Bone marrow (tissue), 2 donors: Measurements from ENCODE around the gene ARHGEF16.

Experiments used
- DNase-seq, 2 donors: peaks; one replicate each; lab custom pipeline; 2025; lab: John Stamatoyannopoulos, UW

The ARHGEF16 gene

DNA sequence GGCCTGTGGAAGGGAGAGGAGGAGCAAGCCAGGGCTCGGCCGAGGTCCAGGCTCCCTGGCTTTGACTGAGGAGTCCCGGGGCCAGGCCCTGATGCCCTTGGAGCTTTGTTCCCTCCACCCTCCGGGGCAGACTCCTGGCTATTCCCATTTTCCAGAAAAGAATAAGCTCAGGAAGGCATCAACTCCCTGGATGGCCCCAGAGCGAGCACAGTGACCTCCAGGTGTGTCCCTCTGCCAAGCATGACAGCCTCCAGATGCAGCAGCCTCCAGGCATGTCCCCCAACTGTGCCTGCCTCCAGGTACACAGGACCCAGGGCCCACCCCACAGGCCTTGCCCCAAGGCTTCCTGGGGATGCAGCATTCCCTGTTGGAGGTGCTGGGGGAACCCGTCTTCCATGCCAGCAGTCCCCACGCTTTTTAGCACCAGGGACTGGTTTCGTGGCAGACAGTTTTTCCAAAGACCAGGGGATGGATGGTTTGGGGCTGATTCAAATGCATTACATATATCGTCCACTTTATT is 15.7 kb upstream of the ARHGEF16 start:
- no peak for DNase-seq

DNA sequence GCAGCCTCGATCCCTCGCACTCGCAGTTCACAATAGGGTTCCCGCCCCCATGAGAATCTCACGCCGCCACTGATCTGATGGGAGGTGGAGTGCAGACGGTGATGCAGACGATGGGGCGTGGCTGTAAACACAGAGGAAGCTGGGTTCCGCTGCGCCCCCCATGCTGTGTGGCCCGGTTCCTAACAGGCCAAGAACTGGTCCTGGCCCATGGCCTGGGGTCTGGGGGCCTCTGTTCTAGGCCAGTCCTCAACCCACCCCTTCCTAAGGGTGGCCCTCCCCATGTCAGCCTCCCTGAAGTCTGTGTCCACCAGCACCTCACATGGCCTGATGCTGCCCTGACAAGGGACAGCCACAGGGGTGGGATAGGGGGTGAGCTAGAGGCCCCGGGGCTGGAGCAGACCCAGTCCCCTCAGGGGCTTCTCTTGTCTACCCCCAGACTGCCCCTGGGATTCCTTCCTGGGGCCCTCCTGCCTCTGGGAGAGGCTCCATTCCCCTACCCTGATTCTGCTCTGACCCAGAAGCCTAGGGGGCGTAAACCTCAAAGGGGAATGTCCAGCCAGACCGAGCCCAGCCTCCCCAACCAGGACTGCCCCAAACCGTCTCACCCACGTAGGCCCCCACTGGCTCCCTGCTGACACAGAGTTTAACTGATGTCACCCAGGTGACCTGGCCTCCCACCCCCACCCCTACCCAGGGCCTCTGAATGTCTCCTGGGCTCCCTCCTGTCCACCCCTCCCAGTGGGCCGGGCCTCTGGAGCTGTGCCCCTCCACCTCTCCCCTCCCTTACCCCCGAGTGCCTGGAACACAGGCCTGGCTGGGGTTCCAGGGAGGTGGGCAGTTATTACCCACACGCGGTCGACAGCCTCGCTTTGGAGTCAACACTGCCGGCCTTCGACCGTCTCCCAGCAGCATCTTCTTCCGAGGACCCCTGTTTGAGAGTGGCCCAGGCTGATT is 14.8 kb upstream of the ARHGEF16 start:
- no peak for DNase-seq

DNA sequence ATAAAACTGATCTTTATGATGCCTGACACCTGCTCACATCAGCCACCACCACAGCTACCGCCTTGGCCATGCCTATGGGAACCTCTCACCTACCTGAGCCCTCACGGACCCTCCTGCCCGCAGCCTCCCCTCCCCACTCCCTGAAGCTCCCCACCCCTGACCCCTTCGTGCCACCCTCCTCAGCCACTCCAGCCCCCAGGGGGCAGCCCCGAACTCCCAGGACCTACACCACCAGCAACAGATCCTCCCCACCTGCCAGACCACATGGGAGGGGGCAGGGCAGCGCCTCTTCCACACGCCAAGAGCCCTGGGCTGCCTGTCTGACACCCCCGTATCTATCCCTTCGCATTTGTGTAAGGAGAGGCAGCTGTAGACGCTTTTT is 14.2 kb upstream of the ARHGEF16 start:
- no peak for DNase-seq

DNA sequence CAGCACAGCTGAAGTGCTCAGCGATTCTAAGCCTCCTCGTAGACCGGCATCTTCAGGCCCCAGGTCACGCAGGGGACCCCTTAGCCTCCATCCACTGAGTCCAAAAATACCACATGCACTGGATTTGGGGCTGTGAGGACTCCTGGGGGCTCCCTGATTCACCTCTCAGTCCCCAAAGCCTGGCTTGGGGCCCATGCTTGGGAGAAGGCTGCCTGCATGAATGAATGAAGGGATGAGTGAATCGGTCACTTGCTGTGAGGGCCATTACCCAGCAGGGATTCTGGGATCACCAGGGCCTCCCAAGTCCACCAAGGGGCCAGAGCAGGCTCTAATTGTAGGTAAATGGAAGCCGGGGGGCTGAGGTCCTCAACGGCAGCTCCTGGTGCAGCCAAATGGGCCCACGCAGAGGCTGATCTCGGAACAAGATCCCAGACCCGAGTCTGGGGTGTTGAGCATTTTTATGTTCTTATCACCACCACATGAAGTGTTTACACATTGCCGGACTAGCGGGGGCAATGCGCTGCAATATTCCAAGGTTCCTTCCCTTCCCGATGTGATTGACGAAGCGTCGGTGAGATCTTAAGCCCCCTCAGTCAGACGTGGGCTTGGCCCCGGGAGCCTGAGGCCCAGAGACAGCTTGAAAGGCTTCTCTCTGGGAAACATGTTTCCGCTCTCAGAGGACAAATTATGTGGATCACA is 13.6 kb upstream of the ARHGEF16 start:
- DNase-seq = no peak

GRCh38 chr1:3441410-3441847 is 13.0 kb upstream of the ARHGEF16 start:
- DNase-seq = no peak

DNA sequence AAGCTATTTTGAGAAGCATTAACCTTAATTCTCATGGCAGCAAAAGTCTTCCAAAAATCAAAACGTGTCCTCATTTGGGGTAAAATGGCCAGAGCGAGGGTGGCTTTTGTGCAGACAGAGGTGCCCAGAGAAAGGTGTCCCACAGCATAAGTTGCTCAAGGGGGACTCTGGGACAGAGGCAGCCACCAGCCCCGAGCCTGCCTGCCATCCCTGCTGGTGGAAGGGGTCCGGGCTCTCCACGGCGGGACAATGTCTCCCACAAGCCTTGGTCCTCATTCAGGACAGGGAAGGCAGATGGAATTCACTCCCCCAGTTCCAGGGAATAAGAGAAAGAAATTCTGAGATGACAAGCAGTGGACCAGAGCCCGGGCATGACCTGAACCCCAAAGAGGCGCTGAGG is 12.6 kb upstream of the ARHGEF16 start:
- no peak for DNase-seq

DNA sequence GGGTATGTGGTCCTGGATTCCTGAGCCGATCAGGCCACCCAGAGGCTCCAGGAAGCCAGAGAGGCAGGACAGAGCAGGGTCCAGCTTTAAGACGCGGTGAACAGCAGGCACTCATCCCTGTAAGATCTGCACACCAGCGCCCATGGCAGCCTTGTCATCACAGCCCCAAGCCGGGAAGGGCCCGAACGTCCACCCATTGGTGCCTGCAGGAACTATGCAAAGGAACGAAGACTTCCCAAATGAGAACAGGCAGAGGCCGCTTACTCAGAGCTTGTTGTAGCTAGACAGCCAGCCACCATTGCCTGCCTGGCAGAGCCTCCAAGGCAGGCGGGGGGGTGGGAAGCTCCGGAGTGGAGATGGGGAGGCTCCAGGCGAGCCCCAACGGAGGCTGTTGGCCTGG is 12.1 kb upstream of the ARHGEF16 start:
- DNase-seq = no peak

DNA sequence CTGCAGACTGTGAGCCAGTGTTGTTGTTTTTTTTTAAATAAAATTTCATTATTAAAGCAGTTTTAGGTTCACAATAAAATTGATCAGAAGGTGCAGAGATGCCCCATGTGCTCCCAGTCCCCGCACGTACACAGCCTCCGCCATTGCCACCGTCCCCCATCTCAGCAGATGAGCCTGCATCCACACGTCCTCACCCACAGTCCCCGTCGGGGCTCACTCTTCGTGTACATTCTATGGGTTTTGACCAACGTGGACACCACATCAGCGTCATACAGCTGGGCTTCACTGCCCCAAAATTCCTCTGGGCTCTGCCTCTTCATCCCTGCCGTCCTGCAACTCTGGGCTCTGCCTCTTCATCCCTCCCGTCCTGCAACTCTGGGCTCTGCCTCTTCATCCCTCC is 11.6 kb upstream of the ARHGEF16 start:
- no peak for DNase-seq

DNA sequence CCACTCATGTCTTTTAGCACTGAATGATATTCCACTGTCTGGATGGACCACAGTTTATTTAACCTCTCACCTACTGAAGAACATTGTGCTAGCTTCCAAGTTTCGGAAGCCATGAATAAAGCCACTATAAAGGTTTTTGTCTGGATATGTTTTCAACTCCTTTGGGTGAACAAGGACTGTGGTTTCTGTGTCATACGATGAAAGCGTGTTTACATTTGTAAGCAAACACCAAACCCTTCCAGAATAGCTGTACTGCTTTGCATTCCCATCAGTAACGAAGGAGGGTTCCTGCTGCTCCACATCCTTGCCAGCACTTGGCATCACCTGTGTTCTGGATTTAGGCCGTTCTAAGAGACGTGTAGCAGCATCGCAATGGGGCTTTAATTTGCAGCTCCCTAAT is 10.7 kb upstream of the ARHGEF16 start:
- no peak for DNase-seq

DNA sequence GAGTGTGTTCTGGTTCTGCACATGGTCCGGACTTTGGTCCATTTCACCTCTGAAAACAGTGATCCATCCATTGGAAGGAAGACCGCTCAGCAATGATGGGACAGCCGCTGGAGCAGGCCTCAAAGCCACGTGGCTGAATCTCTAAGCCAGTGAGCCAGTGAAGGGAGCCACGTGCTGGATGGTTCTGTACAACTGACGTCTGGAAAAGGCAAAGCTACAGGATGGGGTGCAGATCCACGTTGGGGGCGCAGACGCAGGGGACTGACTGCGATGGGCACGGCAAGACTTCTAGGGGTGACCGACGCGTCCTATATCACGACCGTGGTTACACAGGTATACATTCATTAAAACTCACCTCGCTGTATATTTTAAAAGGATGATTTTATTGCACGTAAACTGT is 10.2 kb upstream of the ARHGEF16 start:
- DNase-seq = no peak

- DNase-seq = no peak
Measured at GRCh38 chr1:3444736-3445135, 9.7 kb upstream of the ARHGEF16 start.

GRCh38 chr1:3450202-3450863 is 4.1 kb upstream of the ARHGEF16 start:
- no peak for DNase-seq

DNA sequence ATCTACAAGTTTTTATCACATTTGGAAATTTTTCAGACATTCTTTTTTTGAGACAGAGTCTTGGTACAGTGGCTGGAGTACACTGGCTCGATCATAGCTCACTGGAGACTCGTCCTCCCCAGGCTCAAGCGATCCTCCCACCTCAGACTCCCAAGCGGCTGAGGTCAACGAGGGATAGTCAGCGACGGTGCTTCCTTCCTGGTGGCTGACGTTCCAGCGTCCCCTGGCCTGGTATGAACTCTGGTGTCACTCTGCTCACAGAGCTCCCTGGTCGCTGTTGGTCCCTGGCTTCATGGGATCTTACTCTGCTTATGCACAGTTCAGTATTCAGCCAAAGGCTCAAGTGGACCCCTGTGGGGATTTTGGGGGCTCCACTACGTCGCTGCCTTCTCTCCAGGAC is 3.5 kb upstream of the ARHGEF16 start:
- DNase-seq = no peak

DNA sequence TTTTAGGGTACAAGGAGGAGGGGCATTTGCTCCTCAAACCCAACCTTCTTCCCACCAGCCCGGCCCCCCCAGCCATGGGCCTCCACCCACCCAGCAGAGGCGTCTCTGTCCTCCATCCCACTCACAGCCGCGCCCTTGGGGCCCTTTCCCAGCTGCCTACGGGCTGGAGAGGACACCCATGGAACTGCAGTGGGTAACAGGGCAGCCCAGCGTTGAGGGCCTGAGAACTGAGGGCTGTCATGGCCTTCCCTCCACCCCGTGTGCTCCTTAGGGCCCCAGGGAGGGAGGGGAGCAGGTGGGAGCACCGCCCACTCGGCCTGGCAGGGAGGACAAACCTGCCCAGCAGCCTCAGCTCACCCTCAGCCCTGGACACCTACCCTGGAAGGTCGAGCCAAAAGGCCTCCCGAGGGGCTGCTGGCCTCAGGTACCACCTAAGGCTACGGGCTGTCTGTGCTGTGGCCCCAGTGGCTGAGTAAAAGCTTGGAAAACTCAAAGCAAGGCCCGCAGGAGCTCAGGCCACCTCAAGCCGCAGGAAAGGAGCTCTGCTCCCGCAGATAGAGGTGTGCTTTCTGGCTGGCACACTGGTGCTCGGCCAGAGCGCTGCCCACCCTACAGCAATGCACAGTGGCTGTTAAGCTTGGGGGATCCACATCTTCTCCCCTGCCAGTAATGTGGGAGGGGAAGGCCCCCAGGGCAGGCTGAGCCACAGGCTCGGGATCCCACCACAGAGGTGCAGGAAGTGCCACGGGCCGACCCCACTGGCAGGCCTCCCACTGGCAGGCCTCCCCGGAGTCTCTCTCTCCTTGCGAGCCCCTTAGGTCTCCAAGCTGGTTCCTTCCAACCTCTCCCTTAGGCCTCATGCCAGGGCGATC is 2.2 kb upstream of the ARHGEF16 start:
- DNase-seq = no peak

DNA sequence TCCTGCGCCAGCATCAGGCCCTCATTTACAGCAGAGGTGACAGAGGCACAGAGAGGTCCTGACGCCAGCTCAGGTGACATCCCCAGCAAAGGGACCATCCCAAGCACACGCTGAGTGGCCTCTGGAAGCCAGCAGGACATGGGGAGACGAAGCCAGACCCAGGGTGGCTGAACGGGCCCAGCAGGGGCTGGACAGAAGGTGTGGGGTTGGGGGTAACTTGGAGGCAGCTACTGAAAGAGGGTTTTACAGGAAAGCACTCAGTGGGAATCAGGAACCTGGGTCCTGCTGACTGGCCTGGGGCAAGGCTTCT is 1.6 kb upstream of the ARHGEF16 start:
- DNase-seq = no peak

DNA sequence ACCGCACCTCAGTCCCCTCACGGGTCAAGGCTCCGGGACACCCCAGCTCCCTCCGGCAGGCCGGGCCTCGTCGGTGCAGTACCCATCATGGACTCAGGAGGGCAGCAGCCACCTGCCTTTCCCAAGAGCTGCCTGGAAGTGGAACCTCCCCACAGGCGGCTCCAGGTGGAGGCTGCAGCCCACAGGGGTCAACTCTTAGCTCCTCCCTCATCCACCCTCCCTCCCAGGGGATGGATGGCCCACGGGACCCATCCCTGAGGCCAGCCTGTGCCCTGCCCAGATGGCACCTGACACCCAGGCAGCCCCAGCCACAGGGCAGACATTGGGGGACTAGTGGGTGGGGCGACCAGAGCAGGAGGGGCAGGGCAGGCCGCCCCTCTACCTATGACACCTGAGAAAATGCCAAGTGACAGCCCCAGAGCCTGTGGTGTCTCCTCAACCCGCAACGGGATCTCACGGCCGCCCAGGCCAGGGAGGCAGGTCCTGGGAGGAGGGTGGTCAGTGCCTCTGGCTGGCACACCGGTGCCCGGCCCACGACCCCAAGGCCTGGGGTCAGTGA is 1.2 kb upstream of the ARHGEF16 start:
- DNase-seq = peak; percentile 19 to 42

GRCh38 chr1:3454811-3455618 is 550 bp downstream of the ARHGEF16 start:
- no peak for DNase-seq

- DNase-seq = no peak
Measured at GRCh38 chr1:3455670-3456448, 1.4 kb downstream of the ARHGEF16 start.

DNA sequence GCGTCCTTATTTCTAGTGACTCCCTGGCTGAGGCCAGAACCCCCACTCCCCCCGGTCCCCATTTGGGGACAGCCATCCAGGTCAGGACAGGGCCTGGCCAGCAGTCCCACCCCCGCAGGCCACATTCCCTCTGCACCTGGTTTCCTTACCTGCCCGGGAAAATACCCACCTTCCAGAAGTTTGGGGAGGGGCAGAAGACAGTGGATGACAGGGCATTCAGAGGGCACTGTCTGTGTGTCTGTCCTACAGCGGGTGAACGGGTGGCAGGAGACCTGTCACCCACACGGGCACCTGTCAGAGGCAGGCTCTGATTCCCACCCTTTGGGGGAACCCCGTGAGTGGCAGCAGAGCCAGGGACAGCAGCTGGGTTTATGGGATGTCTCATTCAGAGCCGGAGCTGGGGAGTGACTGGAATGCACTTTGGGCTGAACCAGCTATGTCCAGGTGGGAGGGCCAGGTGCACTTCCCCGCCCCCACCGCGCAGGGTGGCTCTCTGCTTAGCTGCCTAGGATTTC is 2.0 kb downstream of the ARHGEF16 start:
- DNase-seq = no peak
